GM21825 (cell line): ENCODE data around the gene ADGRL2.

Experiments
- ATAC-seq: cut with Tn5 transposase; IDR thresholded peaks from one replicate; pipeline ENCODE4 v1.9.1; 2021; ENCODE audit warnings: mild to moderate bottlenecking, moderate library complexity; ENCODE audit not compliant: unreplicated experiment

The ADGRL2 gene

DNA sequence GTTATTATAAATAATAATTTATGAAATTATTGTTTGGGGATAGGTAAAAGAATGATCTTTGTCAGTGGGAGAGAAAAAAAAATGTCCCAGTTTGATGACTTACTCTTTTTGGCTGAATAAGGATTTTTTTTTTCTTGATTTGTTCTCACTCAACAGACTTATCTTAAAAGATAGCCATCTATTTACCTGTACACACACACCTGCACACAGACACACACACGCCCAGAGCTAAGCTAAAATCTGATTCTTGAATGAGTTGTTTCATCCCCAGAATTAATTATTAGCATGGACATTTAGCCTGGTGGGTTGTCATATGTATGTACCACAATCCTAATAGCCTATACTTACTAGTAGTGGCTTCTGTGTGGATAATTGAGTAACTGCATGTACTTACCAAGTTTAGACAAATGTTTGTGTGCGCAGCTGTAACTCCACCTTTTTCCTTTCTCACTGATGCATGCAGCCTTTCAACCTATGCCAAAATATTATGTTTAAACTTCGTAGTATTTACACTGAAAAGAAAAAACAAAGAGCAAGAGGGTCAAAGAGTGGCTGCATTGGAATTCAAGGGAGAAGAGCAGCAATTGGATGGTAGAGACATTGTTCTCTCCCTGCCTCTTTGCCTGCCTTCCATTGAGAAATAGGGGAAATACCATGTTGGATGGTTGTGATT is 174.3 kb downstream of the ADGRL2 start:
- ATAC-seq: no peak

DNA sequence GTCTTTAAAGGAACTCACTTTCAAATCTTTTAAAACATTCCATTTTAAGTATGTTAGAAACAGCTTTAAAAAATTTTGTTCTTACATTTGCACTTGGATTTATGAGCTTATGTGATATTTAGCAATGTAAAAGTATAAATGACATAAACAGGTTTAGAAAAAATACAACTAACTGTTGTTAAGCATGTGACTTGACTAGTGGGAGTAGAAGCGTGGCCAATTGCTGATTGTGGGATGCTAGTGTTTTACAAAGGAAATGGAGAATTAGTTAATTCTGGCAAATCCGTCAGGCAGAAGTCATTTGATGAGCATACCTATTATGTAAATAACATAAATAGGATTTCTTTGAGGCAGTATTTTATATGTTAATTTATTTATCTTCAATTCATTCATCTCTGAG is 175.8 kb downstream of the ADGRL2 start:
- ATAC-seq: no peak

DNA sequence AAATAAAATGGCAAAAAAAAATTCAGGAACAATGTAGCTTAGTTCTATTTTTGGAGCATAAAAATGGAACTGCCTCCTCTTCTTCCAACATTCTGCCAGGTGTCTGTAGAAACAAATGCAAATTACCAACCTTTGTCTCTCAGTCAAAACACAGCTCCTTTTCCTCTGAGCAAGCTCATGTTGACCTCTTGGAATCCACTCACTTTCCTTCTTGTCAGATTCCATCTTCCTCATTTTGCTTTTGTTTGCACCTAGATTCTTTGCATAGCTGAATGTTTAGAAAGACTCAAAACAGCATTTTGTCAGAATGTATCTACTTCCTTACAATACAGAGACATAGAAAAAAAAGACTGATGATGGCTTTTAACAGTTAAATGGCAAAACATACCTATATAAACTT is 178.2 kb downstream of the ADGRL2 start:
- ATAC-seq: no peak

DNA sequence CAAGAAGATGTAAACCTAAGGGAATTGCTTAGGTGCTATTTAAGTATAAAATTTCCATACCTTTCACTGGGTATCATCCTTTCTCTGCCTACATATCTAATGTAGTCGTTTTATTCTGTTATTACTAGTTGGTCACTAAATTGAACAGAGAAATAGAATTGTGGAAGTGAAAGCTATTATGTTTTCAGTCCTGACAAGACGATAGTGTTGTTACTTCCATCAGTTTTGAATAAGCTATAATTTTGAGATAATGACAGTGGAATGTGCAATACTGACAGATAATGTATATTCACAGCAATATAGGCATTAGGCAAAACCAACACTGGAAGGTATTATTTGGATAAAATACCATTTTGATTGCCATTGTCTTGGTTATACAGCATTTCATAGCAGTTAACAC is 181.8 kb downstream of the ADGRL2 start:
- no peak for ATAC-seq

DNA sequence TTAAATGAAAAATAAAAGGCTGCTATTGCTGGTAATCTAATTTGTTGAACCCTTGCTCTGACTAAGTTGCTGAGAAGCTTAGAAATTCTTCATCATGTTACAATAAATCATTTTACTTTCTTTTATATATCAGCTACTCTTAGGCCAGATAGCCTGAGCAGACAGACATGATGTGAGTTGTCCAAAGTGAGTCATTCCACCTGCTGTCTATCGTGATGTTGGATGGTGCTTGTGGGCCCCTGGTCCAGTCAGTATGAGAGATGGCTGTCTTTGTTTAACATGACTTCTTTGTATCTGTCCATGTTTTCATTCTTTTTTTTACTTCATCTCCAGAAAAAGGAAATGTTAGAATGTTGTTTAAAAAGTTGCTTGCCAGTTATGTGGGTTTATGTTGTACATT is 188.8 kb downstream of the ADGRL2 start:
- ATAC-seq: no peak

DNA sequence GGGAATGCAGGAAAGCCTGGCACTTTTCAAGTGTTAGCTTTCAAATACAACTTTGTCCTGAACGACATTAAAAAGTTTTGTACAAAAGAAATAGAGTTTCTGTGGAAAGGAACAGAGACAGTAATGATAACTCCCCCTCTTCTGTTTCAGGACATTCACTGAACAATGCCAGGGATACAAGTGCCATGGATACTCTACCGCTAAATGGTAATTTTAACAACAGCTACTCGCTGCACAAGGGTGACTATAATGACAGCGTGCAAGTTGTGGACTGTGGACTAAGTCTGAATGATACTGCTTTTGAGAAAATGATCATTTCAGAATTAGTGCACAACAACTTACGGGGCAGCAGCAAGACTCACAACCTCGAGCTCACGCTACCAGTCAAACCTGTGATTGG is 189.5 kb downstream of the ADGRL2 start:
- ATAC-seq: no peak

DNA sequence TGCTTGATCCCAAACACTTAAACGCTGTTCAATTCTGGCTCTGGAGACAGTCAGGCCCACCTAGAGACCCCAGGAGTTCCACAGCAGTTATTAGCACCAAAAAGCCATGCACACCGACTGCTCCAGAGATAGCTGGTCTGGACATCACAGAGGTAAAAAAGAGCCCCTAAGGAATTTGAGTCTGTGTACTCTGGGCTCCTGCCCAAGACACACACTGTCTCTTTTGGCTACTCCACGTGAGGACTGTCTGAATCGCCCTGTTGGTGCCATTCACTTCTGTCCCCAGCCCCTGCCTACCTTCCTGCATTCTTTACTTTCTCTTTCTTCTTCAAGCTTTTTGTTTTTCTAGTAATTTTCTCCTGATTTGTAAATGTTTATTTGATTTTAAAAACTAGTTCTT is 197.4 kb downstream of the ADGRL2 start:
- no peak for ATAC-seq

DNA sequence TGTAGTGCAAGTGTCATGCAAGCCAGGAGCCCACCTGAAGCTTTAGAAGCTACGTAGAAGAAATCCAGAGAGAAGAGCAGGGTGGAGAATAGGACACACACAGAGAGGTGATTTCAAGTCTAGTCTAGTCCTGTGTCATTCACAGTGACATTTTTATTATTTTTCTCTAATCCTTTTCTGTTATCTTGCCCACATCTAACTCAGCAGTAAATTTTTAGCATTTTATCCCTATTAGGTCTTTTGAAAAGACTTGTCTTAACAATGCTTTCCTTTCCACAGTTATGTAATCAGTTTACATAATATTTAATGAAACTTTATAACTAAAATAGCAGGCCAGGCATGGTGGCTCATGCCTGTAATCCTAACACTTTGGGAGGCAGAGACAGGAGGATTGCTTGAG is 198.6 kb downstream of the ADGRL2 start:
- ATAC-seq: no peak

DNA sequence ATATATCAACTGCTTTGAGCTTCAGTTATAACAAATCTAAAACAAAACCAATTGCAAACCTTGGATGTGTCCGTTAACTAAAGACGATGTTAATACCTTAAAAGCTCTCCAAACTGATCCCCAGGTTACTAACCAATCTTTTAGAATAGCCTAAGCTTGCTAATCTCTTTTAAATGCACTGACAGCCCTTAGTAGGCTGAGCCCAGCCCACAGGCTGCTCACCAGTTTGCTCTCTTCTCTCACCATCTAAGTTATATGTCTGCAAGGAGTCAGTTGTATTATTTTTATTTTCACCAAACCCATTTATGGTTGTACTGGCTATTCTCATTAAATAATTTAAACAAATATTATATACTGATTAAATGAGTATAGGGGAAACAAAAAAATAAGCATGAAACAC is 199.5 kb downstream of the ADGRL2 start:
- no peak for ATAC-seq

DNA sequence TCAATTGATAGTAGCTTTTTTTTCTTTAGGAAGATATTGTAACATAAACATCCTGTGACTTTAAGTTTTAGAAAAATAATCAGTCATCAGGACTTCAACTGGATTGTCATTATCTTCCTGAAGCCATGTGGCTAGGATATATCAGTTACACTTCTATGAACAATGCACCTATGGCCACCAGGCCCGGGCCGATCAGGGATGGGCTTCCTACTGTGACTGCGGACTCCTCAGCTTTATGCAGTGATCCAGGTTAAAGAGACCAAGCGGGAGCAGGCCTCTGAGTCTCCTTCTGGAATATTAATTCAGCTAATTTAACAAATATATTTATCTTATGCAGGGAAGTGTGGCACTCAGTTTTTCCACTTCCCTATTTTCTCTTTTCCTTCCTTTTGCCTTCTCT is 200.6 kb downstream of the ADGRL2 start:
- ATAC-seq: no peak

DNA sequence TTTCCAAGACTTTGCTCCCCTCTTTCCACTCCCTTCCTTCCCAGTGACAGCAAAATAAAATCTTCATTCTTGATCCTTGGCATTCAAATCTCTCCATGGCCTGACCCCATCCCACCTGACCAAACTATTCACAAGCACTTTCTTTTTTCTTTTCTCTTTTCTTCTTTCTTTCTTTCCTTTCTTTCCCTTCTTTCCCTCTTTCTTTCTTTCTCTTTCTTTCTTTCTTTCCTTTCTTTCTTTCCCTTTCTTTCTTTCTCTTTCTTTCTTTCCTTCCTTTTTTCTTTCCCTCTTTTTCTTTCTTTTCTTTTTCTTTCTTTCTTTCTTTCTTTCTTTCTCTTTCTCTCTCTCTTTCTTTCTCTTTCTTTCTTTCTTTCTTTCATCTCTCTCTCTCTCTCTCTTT is 207.1 kb downstream of the ADGRL2 start:
- no peak for ATAC-seq

DNA sequence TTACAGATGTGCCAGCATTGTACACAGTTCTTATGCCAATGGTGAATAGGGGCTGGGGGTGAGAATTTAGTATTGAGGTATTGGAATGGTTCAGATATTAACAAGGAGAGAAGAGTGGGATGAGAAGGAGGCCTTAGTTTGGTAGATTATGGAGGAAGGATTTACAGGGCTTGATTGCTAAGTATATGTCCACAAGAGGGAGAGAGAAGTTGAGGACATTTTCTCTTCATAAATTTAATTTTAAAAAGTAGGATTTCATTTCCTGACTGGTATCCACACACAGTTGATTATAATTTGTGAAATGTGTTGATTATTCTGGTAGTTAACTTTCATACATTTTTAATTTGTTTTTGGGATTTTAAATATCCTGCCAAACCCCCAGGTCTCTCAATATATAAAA is 213.0 kb downstream of the ADGRL2 start:
- no peak for ATAC-seq

DNA sequence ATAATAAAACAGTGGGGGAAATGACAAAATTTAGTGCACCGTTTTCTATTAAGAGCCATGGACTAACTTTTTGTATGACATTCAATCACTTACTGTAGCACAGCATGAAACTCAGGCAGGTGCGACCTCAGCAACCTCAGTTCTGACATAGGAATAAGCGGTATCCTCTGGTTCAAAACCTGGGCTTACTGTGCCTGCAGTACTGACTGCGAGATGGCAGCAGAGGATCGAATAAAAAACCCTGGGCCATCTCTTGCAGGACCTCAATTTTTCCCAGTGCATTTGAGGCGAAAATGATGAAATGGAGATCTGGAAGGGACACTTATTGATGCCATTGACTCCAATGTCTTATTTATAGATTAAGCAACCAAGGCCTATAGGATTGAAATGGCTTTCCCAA is 214.7 kb downstream of the ADGRL2 start:
- ATAC-seq: no peak

DNA sequence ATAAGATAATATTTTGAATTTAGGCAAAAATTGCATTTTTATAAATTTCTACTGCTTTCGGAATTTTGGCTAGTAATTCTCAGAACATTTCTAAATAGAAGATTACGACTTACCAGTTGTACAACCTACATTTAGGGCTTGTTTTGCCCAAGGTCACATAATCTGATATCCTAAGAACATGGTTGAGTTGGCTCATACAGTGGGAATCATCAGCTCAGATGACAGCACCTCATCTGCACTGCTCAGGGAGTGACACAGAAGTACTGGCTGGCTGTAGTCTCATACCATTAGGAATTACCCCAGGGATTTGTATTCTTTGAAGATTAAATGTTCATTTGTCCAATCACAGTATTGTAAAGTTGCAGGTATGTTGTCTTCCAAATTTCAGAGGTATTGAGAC is 217.6 kb downstream of the ADGRL2 start:
- no peak for ATAC-seq

DNA sequence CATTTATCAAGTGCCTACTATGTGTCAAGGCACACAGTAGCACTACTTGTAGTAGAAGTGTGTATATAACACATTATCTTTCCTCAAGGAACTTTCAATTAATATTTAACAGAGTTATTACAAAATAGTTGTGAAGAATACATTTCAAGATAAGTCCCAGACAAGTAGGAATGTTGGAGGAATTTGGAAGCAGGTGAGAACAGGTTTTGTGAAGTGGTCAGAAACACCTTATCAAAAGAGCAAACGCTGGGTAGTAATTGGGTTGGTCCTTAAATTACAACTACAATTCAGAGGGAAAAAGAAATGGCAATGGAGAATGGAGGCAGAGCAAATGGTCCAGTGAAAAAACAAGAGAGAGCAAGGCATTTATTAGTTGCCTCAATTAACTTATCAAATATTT is 218.8 kb downstream of the ADGRL2 start:
- no peak for ATAC-seq

DNA sequence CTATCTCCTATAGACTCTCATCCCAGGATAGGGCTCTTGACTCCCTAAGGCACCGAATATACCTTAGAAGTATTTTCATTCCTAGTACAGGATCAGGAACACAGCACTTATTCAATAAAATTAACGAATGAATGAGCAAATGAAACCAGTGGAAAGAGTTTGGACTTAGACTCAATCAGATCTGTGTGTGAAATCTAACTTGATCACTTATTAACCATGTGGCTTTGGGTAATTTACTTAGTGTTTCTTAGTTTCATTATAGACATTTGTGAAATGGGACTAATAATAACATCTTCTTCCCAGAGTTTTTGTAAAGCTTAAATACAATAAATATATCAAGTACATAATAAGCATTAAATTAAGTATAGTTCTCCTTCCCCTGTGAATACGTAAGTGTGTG is 230.1 kb downstream of the ADGRL2 start:
- no peak for ATAC-seq

DNA sequence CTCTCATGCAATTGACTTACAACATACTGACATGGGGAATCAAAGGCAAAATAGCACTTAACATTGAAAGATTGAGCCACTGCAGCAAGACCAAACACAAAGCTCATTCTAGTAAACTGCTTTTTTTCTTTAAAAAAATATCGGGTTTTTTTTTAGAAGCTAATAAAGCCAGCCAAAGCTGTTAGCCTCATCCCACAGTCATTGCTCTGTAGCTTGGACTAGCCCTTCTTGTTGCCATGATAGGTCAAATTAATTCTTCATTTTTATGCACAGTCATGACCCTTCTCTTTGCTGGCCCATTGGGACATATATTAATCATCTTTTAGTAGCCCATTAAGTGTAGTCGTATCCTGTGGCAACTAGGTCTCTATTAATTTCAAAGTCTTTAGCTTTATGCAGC is 231.3 kb downstream of the ADGRL2 start:
- no peak for ATAC-seq

DNA sequence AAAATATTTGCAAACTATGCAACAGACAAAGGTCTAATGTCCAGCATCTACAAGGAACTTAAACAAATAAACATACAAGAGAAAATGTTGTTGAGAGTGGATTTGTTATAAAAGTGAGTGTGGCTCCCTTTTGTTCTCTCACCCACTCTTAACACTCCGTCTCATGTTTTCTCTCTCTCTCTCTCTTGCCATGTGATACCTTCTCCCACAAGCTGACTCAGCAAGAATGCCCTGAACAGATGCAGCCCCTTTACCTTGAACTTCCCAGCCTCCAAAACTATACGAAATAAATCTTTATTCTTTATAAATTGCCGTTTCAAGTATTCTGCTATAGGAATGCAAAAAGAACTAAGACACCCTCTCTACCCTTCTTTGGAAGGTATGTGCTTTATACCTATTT is 234.1 kb downstream of the ADGRL2 start:
- no peak for ATAC-seq
